Forelimb muscle (tissue), 1 donor: ENCODE data around the gene ACTN4. TPM values are rescaled to one million over a fixed set of nuclear protein-coding genes. Genes with fewer than 3 reads are reported as not detected.
"Not testable (repeated sequence)": the region's sequence is repeated elsewhere in the genome, so short reads cannot be mapped to it uniquely, and the experiment has no call there.

ENCODE experiments used
- DNase-seq: peaks from one replicate; pipeline ENCODE4 v3.0.0-alpha.2; 2013; ENCODE audit warnings: low read depth
- polyA plus RNA-seq: library from polyadenylated mRNA; unstranded; fragments of 120-200 nt; gene quantifications from one replicate; pipeline ENCODE4 v1.2.1, GENCODE V29; 2013; ENCODE audit not compliant: insufficient read length

ACTN4 gene
- polyA plus RNA-seq, 1 donor: 177 TPM

DNA sequence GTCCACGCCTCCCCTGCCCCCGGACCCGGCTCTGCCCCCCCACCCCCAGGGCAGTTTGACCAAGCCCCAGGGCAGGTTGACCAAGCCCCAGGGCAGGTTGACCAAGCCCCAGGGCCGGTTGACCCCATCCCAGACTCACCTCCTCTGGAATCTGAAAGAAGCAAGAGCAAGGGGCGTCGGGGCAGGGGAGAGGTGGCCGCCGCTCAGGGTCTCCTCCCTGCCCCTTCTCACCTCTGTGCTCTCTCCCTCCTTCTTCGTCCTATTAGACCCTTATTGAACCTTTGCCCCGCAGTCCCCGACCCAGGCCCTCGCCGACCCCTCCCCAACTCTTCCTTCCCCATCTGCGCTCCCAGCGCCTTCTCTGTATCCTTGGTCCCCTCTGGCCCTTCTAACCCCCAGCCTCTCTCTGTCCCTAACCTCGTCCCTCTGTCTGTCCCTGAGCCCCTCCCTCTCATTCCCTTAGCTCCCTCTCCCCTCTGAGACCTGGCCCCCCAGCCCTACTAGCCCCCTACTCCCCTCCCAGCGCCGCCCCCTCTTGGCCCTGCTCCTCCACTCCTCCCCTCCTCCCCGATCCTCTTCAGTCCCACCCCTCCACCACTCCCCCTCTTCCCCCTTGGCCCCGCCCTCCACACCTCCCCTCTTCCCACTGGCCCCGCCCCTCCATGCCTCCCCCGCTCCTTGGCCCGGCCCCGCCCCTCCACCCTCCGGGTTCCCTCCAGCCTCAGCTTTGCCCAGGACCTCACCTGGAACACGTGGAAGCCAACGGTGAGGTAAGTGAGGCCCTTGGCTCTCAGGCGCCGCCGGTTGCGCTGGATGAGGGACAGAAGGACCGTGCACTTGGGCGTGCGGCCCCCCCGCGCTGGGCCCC lies 89.2 kb downstream of the ACTN4 start:
- DNase-seq: no peak

DNA sequence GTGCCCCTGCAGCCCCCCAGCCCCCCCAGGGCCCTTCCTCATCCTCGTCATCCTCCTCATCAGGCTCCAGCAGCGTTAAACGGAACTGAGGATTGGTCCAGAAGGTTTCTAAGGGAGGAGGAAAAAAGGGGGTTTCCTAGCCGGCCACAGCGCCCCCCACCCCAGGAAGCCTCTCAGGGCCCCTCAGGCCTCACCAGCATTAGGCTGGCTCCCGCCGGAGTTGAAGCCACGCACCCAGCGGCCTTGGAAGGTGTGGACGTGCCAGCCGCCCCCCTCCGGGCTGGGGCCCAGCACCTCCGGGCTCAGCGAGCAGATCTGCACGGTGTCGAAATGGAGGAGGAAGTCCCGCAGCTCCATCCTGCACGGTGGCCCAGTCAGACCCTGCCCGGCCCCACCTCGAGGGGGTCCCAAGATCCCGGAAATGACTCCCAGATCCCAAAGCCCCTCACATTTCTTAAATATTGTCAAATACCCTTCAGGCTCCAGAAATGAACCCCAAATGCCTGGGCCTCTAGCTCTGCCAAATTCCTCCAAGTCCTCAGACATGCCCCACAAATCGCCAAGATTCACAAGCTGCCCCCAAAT lies 89.9 kb downstream of the ACTN4 start:
- DNase-seq: no peak

DNA sequence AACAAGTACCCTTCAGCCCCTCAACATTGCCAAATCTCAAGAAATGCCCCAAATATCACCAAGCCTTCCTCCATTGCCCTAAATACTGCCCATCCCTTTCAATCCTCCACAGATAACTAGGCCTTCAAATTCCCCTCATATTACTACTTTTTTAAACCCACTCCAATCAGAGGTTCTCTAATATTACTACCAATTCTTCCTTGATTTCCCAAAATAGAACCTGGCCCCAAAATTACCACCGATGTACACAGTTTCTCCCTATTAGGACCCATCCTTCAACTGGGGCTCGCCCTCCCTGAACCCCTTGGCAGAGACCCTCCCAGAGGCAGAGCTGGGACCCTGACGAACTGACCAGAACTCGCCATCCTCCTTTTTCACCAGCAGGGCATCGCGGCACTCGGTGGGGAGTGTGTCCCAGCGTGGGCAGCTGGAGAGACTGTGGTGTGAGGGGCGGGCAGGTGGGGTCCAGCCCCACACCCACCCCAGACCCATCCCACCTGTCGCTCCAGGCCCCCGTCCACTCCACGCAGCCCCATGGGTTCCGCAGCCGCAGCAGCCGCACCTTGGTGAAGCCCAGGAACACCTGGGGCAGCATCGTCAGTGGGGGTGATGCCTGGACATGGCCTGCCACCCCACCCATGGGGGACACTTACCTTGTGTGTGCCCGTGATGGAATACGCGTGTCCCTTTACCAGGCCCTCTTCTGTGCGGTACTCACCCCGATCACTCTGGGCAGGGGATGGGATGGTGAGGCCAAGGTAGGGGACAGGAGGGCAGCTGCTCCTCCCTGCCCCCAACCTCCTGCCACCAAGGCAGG lies 90.7 kb downstream of the ACTN4 start:
- no peak for DNase-seq

DNA sequence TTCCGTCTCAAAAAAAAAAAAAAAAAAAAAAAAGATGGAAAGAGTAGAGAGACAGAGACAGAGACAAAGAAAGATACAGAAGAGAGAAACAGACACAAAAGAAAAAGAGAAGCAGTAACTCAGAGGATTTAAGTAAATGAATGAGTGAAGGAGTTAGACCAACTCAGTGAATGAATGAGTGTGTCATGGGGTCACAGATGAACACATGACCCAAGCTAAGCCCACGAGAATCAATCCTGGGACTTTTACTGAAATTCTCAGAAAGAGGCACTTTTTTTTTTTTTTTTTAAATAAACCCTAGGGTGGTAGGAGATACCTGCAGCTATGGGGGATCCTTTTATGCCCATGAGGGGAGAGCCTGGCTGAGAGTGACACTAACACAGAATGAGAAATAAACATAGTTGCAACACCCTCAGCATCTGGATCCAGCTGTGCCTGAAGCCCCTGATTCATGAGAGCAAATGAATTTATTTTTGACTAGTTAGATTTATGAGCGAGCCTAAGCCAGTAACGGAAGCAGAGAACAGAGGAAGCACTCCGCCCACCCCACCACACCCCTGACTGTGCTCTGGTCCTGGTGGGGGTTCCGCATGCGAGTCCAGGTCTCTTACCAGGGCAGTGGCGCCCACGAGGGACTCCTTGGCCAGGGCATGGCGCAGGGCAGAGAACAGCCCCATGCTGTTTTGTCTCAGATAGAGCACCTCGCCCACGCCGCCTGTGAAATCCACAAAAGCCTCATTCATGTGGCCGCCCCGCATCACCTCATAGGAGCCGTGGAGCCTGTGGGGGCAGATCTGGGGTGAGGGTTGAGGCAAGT lies 92.2 kb downstream of the ACTN4 start:
- DNase-seq: no peak

DNA sequence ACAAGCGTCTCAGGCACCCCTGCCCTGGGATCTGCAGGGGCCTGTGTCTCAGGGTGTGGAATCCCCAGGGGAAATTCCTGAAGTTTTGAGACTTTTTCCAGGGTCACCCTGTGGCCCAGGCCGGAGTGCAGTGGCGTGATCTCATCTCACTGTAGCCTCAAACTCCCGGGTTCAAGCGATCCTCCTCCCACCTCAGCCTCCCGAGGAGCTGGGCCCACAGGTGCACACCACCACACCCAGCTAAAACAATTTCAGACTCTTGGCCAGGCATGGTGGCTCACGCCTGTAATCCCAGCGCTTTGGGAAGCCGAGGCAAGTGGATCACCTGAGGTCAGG lies 92.8 kb downstream of the ACTN4 start:
- DNase-seq: no peak

DNA sequence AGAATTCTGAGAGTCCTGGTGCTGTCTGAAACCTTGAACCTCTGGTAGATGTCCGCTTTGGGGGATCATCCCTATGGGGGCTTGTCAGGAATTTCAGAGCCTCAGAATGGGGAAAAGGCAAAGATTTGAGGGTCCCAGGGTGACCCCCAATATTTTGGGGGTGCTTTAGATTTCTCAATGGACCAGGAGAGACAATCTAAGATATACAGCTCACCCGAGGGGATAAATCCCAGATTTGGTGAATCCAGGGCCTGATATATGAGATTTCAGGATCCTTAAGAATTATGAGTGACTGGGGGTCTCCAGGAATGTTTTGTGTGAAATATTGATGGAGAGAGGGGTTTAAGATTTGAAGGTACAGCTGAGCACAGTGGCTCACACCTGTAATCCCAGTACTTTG lies 93.5 kb downstream of the ACTN4 start:
- DNase-seq: no peak

DNA sequence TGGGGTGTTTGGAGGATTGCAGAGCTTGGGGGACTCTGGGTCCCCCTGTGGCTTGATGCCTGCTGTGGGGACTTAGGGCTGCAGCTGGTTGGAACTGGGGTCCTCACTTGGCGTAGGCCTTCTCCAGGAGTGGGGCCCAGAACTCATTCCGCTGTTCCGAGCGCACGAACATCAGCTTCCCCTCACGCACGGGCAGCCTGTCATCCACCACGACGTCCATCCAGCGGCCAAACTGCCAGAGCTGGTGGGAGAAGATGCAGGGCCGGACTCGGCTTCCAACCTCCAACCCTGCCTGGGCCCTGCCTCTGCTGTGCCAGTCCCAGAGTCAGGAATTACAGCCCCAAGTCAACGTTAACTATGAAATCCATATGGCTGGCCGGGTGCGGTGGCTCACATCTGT lies 94.2 kb downstream of the ACTN4 start:
- DNase-seq: no peak

DNA sequence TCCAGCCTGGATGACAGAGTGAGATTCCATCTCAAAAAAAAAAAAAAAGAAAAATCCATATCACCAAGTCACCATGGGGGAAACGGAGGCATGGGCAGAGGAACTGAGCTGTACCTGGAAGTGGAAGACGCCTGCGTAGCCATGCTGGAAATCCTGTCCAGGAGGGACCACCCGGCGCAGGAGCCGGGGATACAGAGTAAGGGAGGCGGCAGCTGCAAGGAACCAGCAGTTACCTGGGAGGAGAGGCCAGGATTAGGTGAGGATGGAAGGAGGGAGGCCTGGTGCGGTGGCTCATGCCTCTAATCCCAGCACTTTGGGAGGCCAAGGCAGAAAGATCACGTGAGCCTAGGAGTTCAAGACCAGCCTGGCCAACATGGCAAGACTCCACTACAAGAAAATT lies 94.8 kb downstream of the ACTN4 start:
- DNase-seq: no peak

DNA sequence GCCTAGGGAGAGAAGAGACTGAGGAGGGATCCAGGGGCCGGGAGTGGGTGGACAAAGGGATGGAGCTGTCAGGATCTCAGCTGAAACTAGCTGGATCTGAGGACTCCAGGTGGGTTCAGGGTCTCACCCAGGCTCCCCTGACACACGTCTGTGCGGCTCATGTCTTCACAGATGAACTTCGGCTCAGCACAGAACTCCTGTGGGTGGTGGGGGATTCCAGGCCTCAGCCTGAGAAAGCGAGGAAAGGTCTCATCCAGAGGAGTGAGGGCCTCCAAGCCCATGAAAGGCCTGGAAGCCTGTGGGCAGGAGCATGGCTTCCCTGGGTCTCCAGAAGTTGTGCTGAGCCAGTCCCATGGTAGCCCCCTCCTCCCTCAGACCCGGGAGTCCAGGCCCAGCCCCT lies 95.5 kb downstream of the ACTN4 start:
- no peak for DNase-seq

DNA sequence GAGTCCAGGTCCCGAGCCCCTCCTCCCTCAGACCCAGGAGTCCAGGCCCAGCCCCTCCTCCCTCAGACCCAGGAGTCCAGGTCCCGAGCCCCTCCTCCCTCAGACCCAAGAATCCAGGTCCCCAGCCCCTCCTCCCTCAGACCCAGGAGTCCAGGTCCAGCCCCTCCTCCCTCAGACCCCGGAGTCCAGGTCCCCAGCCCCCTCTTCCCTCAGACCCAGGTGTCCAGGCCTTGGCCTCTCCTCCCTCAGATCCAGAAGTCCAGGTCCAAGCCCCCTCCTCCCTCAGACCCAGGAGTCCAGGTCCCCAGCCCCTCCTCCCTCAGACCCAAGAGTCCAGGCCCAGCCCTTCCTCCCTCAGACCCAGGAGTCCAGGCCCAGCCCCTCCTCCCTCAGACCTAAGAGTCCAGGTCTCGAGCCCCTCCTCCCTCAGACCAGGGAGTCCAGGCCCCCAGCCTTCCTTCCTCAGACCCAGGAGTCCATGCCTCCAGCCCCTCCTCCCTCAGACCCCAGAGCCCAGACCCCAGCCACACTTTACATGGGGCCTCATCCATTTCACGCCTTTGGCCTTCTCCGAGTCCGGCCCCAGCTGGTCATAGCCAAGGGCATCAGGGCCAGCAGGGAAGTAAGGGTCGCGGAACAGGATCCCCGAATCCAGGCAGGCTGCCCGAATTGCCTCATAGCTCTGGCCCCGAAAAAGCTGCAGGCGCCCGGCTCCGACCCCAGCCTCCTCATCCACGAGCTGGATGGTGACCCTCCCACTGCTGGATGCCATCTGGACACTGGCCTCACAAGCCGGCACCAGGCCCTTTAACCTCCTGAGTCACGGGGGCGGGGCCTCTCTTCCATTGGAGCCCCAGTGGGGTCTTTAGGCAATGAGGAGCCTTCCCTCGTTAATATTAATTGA lies 96.2 kb downstream of the ACTN4 start:
- no peak for DNase-seq

DNA sequence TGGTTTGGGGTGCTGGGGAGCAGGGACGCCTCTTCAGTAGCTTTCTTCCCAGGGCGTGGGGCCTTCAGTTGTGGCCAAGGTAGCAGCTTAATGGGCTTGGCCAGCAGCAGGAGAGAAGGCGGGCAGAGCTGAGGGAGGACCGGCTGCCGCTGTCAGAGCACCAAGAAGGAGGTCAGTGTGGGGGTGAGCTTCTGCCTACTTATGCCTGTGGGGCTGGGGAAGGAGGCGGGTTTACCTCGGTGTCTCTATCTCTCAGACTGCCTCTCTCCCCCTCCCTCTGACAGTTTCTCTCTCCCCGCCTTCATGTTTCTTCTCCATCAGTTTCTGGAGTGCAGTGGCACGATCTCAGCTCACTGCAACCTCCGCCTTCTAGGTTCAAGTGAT lies 96.8 kb downstream of the ACTN4 start, which contains the start of gene CAPN12:
Gene CAPN12 (minus strand): TSS at position 177 of the 384 bp plus-strand sequence. CDS start 309 bp downstream, outside the sequence.
- DNase-seq: no peak

DNA sequence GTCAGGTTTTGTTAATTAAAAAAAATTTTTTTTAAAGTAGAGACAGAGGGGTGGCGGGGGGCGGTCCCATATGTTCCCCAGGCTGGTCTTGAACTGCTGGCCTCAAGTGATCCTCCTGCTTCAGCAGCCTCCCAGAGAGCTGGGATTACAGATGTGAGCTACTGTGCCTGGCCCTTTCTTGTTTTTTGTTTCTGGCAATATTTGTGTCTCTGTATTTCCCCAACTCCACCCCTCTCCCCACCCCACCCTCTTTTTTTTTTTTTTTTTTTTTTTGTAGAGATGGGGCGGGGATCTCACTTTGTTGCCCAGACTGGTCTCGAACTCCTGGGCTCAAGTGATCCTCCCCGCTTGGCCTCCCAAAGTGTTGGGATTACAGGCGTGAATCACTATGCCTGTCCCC lies 97.4 kb downstream of the ACTN4 start:
- DNase-seq: no peak

DNA sequence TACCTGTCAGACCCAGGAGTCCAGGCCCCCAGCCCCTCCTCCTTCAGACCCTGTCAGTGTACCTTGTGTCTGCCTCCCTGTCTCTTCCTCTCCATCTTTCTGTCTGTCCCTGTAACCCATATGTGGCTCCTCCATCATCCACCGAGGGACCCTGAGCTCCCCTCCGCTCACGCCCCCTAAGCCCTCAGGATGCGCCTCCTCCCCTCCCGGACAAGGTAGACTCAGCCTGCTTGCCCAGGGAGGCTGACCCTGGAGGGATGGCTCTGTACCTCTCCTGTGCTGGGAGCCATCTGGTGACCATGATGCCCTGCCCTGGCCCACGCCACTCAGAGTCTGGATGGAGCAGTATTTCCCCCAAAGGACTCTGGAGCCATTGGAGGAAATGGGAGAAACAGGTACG lies 97.9 kb downstream of the ACTN4 start:
- no peak for DNase-seq

DNA sequence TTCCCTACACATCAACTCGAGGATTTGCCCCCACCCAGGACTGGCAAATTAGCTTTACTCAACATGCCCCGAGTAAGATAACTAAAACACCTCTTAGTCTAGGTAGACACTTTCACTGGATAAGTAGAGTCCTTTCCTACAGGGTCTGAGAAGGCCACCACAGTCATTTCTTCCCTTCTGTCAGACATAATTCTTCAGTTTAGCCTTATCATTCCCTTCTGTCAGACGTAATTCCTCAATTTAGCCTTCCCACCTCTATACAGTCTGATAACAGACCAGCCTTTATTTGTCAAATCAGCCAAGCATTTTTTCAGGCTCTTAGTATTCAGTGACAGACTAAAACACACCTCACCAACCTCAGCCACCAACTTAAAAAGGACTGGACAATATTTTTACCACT lies 106.3 kb downstream of the ACTN4 start:
- not testable (repeated sequence) for DNase-seq

DNA sequence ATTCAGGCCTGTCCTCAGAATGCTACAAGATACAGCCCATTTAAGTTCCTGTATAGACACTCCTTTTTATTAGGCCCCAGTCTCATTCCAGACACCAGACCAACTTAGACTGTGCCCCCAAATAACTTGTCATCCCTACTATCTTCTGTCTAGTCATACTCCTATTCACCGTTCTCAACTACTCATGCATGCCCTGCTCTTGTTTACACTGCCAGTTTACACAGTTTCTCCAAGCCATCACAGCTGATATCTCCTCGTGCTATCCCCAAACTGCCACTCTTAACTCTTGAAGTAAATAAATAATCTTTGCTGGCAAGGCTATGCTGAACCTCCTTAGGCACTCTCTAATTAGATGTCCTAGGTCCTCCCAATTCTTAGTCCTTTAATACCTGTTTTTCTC lies 106.7 kb downstream of the ACTN4 start:
- DNase-seq: not testable (repeated sequence)

DNA sequence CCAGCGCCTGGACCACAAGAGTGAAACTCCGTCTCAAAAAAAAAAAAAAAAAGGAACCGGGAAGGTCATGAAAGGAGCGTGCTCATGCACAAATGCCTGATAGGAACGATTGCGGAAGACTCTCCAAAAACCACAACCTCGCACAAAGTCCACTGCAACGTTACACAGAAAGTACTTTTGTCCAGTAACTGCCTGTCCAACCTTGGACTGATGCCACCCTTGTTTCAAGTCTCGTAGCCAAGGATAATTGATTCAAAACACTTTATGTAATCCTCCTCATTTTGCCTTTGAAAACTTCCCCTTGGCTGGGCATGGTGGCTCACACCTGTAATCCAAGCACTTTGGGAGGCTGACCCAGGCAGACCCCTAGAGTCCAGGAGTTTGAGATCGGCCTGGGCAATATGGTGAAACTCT lies 112.1 kb downstream of the ACTN4 start:
- no peak for DNase-seq

DNA sequence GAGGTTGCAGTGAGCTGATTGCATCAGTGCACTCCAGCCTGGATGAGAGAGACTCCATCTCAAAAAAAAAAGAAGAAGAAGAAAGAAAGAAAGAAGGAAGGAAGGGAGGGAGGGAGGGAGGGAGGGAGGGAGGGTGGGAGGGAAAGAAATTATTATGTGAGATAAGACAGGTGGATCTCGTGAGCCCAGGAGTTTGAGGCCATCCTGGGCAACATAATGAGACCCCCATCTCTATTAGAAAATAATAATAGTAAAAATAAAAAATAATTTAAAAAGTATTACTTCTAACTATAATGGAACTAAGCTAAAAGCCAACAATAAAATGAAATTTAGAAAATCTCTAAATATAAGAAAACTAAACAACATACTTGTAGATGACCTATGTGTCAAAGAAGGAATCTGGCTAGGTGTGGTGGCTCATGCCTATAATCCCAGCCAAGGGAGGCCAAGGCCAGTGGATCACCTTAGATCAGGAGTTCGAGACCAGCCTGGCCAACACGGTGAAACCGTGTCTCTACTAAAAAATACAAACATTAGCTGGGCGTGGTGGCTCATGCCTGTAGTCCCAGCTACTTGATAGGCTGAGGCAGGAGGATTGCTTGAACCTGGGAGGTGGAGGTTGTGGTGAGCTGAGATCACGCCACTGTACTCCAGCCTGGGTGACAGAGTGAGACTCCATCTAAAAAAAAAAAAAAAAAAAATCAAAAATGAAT lies 113.5 kb downstream of the ACTN4 start:
- not testable (repeated sequence) for DNase-seq

DNA sequence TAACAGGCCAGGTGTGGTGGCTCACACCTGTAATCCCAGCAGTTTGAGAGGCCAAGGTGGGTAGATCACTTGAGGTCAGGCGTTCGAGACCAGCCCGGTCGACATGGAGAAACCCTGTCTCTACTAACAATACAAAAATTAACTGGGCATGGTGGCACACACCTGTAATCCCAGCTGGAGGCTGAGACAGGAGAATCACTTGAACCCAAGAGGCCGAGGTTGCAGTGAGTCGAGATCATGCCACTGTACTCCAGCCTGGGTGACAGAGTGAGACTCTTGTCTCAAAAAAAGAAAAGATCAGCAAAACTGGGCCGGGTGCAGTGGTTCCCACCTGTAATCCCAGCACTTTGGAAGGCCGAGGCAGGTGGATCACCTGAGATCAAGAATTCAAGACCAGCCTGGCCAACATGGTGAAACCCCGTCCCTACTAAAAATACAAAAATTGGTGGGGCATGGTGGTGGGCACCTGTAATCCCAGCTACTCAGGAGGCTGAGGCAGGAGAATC lies 114.5 kb downstream of the ACTN4 start:
- not testable (repeated sequence) for DNase-seq

DNA sequence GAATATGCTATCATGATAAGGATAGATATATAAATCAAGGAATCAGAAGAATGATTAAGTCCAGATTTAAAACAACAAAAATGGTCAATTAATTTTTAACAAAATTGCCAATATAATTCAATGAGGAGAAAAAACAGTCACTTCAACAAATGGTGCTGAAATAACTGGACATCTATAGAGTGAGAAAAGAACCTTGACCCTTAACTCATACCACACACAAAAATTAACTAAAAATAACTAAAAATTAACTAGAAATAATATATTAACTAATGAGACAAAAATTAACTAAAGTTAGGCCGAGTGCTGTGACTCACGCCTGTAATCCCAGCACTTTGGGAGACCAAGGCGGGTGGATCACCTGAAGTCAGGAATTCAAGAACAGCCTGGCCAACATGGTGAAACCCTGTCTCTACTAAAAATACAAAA lies 116.4 kb downstream of the ACTN4 start:
- DNase-seq: no peak

DNA sequence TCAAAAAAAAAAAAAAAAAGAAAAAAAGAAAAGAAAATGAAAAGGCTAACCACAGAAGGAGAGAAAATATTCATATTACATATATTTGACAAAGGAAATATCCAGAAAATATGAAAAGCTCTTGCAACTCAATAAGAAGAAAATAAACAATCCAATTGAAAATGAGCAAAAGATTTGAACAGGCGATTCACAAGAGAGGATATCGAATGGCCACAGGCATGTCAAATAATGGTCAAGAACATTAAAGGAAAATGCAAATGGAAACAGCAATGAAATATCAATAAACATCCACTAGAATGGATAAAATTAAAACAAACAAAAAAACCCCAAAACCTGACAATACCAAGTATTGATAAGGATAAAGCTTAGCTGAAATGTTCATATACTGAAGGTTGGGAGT lies 117.8 kb downstream of the ACTN4 start:
- DNase-seq: no peak
